Erythroblast (primary cell): Measurements from ENCODE around the gene ZFPM1.

ENCODE experiments used
- DNase-seq, 2 experiments: peaks; one replicate each; lab custom pipeline; 2025; lab: John Stamatoyannopoulos, UW
- GATA1 ChIP-seq: IDR thresholded peaks from 2 replicates; pipeline ENCODE4 v1.6.1; 2011; ENCODE audit warnings: low read depth, mild to moderate bottlenecking, control low read depth, low read length, moderate library complexity
- POLR2A ChIP-seq: IDR thresholded peaks from 2 replicates; pipeline ENCODE4 v1.6.1; 2011; ENCODE audit warnings: mild to moderate bottlenecking, low read length

ZFPM1 gene

GRCh38 chr16:88434746-88435145, 18.3 kb upstream of the ZFPM1 start:
- TF ChIP-seq GATA1 (no peak), POLR2A (no peak)
- DNase-seq, result no peak

- no peak for TF ChIP-seq GATA1
- no peak for TF ChIP-seq POLR2A
- DNase-seq, result no peak
Observed at GRCh38 chr16:88435437-88436355, 17.4 kb upstream of the ZFPM1 start.

GRCh38 chr16:88436796-88437195, 16.3 kb upstream of the ZFPM1 start:
- TF ChIP-seq POLR2A (no peak), GATA1 (no peak)
- DNase-seq, result no peak

- TF ChIP-seq GATA1 (no peak), POLR2A (no peak)
- DNase-seq, result peak; percentile 52 to 73
Observed at GRCh38 chr16:88437367-88437964, 15.6 kb upstream of the ZFPM1 start.

- no peak for DNase-seq
- TF ChIP-seq POLR2A (no peak), GATA1 (no peak)
Observed at GRCh38 chr16:88438084-88438870, 14.8 kb upstream of the ZFPM1 start.

- no peak for DNase-seq
- no peak for TF ChIP-seq GATA1
- no peak for TF ChIP-seq POLR2A
Observed at GRCh38 chr16:88439016-88439415, 14.1 kb upstream of the ZFPM1 start.

GRCh38 chr16:88439706-88440105, 13.4 kb upstream of the ZFPM1 start:
- TF ChIP-seq GATA1, result no peak
- no peak for TF ChIP-seq POLR2A
- no peak for DNase-seq

- TF ChIP-seq POLR2A (no peak), GATA1 (no peak)
- no peak for DNase-seq
Observed at GRCh38 chr16:88440111-88440510, 13.0 kb upstream of the ZFPM1 start.

- no peak for DNase-seq
- no peak for TF ChIP-seq GATA1
- TF ChIP-seq POLR2A, result no peak
Observed at GRCh38 chr16:88440686-88441405, 12.2 kb upstream of the ZFPM1 start.

GRCh38 chr16:88441460-88441859, 11.6 kb upstream of the ZFPM1 start:
- no peak for DNase-seq
- TF ChIP-seq POLR2A (no peak), GATA1 (no peak)

GRCh38 chr16:88442383-88442726, 10.7 kb upstream of the ZFPM1 start:
- TF ChIP-seq GATA1, result no peak
- TF ChIP-seq POLR2A, result no peak
- no peak for DNase-seq

GRCh38 chr16:88442727-88443576, 10.1 kb upstream of the ZFPM1 start:
- peak; percentile 69 to 87 for DNase-seq
- TF ChIP-seq GATA1 (no peak), POLR2A (no peak)
